ENCODE measurements around the gene NASP. TPM values are rescaled to one million over a fixed set of nuclear protein-coding genes. Genes with fewer than 3 reads are reported as not detected.

Gene NASP, protein sequence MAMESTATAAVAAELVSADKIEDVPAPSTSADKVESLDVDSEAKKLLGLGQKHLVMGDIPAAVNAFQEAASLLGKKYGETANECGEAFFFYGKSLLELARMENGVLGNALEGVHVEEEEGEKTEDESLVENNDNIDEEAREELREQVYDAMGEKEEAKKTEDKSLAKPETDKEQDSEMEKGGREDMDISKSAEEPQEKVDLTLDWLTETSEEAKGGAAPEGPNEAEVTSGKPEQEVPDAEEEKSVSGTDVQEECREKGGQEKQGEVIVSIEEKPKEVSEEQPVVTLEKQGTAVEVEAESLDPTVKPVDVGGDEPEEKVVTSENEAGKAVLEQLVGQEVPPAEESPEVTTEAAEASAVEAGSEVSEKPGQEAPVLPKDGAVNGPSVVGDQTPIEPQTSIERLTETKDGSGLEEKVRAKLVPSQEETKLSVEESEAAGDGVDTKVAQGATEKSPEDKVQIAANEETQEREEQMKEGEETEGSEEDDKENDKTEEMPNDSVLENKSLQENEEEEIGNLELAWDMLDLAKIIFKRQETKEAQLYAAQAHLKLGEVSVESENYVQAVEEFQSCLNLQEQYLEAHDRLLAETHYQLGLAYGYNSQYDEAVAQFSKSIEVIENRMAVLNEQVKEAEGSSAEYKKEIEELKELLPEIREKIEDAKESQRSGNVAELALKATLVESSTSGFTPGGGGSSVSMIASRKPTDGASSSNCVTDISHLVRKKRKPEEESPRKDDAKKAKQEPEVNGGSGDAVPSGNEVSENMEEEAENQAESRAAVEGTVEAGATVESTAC
- total RNA-seq, result 10 to 100 TPM; 25.5 to 32.7 (median 27.3) TPM

DNA sequence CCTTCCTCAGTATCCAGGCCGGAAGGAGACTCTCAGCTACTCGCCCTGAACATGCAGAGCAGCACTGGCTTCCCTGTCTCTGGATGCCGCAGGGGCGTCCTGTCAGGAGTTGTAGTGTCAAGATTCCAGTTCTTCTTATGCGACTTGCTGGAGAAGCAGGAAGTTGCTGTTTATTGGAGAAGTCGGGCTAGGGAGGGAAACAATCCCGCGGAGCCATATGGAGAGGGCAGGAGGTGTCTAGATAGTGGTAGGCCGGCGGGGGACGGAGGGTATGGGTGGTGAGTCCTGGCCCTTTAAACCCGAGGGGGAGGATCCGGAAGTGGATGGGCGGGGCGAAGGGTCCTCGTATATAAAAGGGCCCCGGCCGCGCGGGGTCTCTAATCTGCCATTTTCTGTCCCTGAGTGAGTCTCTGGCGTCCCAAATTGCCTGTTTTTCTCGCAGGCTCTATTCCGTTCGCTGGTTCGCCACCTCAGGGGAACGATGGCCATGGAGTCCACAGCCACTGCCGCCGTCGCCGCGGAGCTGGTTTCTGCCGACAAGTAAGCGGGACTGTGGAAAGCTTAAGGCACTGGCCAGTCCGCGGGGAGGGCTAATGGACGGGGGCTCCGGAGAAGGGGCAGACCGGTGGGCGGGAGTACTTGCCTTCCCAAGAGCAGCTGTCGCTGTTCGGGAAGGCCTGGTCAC is at the start of gene NASP:
Gene NASP (plus strand): TSS at position 376 of the 685 bp plus-strand sequence. CDS start 106 bp downstream, at position 482.
- DNase-seq, result peak; percentile 83 to 88
- H3K9me3 ChIP-seq, result no peaks in the 10 kb centered on the region
- peak; percentile 83 to 85 for ATAC-seq
- H3K36me3 ChIP-seq, result no peaks in the 10 kb centered on the region
- peaks cover 22 to 23% of the 10 kb centered on the region in 2 donors for H3K4me1 ChIP-seq
- H3K27ac ChIP-seq, result peak within 1 kb of the TSS; percentile 92 to 99 (median 96)
- peak; percentile 91 to 97 for TF ChIP-seq POLR2A (IDR thresholded peaks at IDR 0.05)
- TF ChIP-seq, protein P1, sequence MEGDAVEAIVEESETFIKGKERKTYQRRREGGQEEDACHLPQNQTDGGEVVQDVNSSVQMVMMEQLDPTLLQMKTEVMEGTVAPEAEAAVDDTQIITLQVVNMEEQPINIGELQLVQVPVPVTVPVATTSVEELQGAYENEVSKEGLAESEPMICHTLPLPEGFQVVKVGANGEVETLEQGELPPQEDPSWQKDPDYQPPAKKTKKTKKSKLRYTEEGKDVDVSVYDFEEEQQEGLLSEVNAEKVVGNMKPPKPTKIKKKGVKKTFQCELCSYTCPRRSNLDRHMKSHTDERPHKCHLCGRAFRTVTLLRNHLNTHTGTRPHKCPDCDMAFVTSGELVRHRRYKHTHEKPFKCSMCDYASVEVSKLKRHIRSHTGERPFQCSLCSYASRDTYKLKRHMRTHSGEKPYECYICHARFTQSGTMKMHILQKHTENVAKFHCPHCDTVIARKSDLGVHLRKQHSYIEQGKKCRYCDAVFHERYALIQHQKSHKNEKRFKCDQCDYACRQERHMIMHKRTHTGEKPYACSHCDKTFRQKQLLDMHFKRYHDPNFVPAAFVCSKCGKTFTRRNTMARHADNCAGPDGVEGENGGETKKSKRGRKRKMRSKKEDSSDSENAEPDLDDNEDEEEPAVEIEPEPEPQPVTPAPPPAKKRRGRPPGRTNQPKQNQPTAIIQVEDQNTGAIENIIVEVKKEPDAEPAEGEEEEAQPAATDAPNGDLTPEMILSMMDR (IDR thresholded peaks at IDR 0.05 in 4 of 5, conservative IDR thresholded peaks at IDR 0.05 in 1 of 5), result peak in 1 of 5 experiments; percentile 8
- no peaks in the 10 kb centered on the region for H3K27me3 ChIP-seq
- in situ Hi-C loops (cut with MboI; ENCODE audit: low sequenced_read_pairs in 4 of 4), result loop anchor here in 1 of 4 donors (25.0 kb wide), 1 partner anchor 103 kb away; the partner anchor contains the start of genes GPBP1L1 and TMEM69
- H3K4me3 ChIP-seq, result peak within 1 kb of the TSS; percentile 82 to 97 (median 94)
- intact Hi-C loops (cut with DNase I; ENCODE audit: low total_unique reads), result loop anchor here (1.0 to 10.0 kb wide), 2 partner anchors 102 to 551 kb away; partner anchors contain the start of genes GPBP1L1 and PIK3R3

DNA sequence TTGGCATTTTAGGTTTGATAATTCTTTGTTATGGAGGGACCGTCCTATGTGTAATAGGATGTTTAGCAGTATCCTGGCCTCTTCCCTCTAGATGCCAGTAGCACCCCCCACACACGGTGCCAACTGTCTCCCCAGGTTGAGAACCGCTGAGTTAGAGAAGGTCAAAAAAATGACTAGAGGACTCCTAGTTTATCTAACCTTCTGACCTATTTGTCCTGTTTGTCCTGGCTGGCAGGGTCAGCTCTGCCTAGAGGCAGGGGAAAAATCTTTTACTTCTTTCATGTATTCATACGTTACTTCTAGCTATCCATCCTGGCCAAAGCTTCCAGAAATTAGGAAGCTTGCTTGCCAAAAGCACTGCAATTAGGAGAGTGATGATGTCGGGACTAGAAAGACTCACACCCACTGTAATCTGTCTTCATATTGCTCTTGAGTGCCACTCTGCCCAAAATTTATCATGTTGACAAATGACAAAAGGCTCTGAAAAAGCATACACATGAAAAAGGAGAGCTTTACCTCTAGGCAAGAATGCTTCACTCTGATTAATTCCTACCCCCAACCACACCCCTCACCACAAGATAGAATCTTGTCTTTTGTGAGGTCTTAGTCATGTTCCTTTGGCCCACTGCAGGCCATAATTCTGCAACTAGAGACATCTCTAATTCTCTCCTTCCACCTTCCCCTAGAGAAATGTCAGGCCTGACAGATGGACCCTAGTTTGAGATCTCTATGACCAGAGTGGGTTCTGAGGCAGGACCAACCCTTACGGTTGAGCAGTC is 47.7 kb upstream of the NASP start:
- no peak overlapping the region for H3K27ac ChIP-seq
- no peak for DNase-seq
- intact Hi-C loops (cut with DNase I; ENCODE audit: low total_unique reads), result no loop called here
- no peak overlapping the region for H3K4me3 ChIP-seq
- no peaks in the 10 kb centered on the region for H3K36me3 ChIP-seq
- in situ Hi-C loops (cut with MboI; ENCODE audit: low sequenced_read_pairs in 4 of 4), result no loop called here
- H3K27me3 ChIP-seq, result no peaks in the 10 kb centered on the region
- H3K9me3 ChIP-seq, result no peaks in the 10 kb centered on the region
- TF ChIP-seq, protein P1 (IDR thresholded peaks at IDR 0.05 in 4 of 5, conservative IDR thresholded peaks at IDR 0.05 in 1 of 5), result no peak
- no peak for TF ChIP-seq POLR2A (IDR thresholded peaks at IDR 0.05)
- no peaks in the 10 kb centered on the region for H3K4me1 ChIP-seq
- no peak for ATAC-seq

DNA sequence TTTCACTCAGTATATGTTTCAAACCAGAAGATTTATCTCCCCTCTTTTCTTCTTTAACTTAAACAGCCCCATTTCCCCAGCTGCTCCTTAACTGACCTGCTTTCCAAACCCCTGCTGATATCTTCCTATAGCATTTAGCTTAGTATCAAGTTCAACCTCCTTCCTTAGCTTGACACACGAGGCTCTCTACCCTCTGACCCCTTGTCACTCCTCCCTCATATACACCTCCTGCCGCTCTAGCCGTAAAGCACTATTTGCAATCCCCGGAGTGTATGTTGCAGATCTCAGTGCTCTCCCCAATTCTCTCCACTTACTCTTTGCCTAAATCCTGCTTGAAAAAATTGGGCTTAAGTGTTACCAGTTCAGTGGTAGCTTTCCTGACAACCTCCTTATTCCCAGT is 47.0 kb upstream of the NASP start:
- H3K36me3 ChIP-seq, result no peaks in the 10 kb centered on the region
- no peak for ATAC-seq

More for the DNA sequence above, 47.0 kb upstream of the NASP start:
- Histone ChIP-seq H3K9me3 (no peaks in the 10 kb centered on the region), H3K27ac (no peak overlapping the region), H3K4me3 (no peak overlapping the region), H3K4me1 (no peaks in the 10 kb centered on the region), H3K27me3 (no peaks in the 10 kb centered on the region)
- TF ChIP-seq, protein P1 (IDR thresholded peaks at IDR 0.05 in 4 of 5, conservative IDR thresholded peaks at IDR 0.05 in 1 of 5), result no peak
- TF ChIP-seq POLR2A (IDR thresholded peaks at IDR 0.05), result no peak
- in situ Hi-C loops (cut with MboI; ENCODE audit: low sequenced_read_pairs in 4 of 4) (no loop called here), intact Hi-C loops (cut with DNase I; ENCODE audit: low total_unique reads) (no loop called here)
- DNase-seq, result no peak
